DOHH2 (cell line): Measurements from ENCODE around the gene NCR2.

Source experiments
- H3F3A ChIP-seq: fragments of 200-600 bp; sonication (generic), shearing (Covaris generic); 2 replicates; pipeline ENCODE4 v1.6.0; 2016; ENCODE audit warnings: antibody characterized with exemption, mild to moderate bottlenecking; ENCODE audit not compliant: control insufficient read depth, insufficient read depth
- H3K27ac ChIP-seq: fragments of 200-600 bp; sonication (generic); 2 replicates; pipeline ENCODE4 v1.5.1; 2014; ENCODE audit warnings: low read depth, mild to moderate bottlenecking, low read length, moderate library complexity
- H3K27me3 ChIP-seq: fragments of 200-600 bp; sonication (generic); 2 replicates; pipeline ENCODE4 v1.6.1; 2014; ENCODE audit warnings: mild to moderate bottlenecking, low read length, mixed read lengths; ENCODE audit not compliant: control insufficient read depth
- H3K36me3 ChIP-seq: fragments of 200-600 bp; sonication (generic); 2 replicates; pipeline ENCODE4 v1.6.1; 2014; ENCODE audit warnings: mild to moderate bottlenecking, low read length, moderate library complexity, mixed read lengths; ENCODE audit not compliant: control insufficient read depth
- H3K4me1 ChIP-seq: fragments of 200-600 bp; sonication (generic); 2 replicates; pipeline ENCODE4 v1.6.1; 2014; ENCODE audit warnings: mild to moderate bottlenecking, low read length, mixed read lengths; ENCODE audit not compliant: control insufficient read depth
- H3K4me2 ChIP-seq: fragments of 200-600 bp; sonication (generic); 2 replicates; pipeline ENCODE4 v1.6.0; 2014; ENCODE audit warnings: mild to moderate bottlenecking, low read length, moderate library complexity
- H3K4me3 ChIP-seq: fragments of 200-600 bp; sonication (generic); 2 replicates; pipeline ENCODE4 v1.5.1; 2014; ENCODE audit warnings: mild to moderate bottlenecking, low read length, mixed read lengths
- H3K79me2 ChIP-seq: fragments of 200-600 bp; sonication (generic); 2 replicates; pipeline ENCODE4 v1.6.1; 2014; ENCODE audit warnings: mild to moderate bottlenecking, low read length, mixed read lengths; ENCODE audit not compliant: control insufficient read depth
- H3K9me2 ChIP-seq: fragments of 200-600 bp; sonication (generic); replicated peaks from 2 replicates; pipeline ENCODE4 v1.6.1; 2014; ENCODE audit warnings: mild to moderate bottlenecking, low read length, mixed read lengths; ENCODE audit not compliant: control insufficient read depth
- H3K9me3 ChIP-seq: fragments of 200-600 bp; sonication (generic); 2 replicates; pipeline ENCODE4 v1.6.1; 2014; ENCODE audit warnings: antibody characterized with exemption, low read length, mixed read lengths; ENCODE audit not compliant: control insufficient read depth, insufficient read depth
- H4K20me1 ChIP-seq: fragments of 200-600 bp; sonication (generic); 2 replicates; pipeline ENCODE4 v1.6.0; 2014; ENCODE audit warnings: low read depth, mild to moderate bottlenecking, antibody characterized with exemption, low read length, moderate library complexity; ENCODE audit not compliant: control insufficient read depth, insufficient read depth
- CTCF ChIP-seq: fragments of 200-600 bp; sonication (generic); IDR thresholded peaks from one replicate; pipeline ENCODE4 v1.5.1; 2014; ENCODE audit warnings: antibody characterized with exemption, mild to moderate bottlenecking, low read depth, low read length; ENCODE audit not compliant: poor library complexity, severe bottlenecking
- EZH2phosphoT487 ChIP-seq: fragments of 200-600 bp; sonication (generic); IDR thresholded peaks from 2 replicates; pipeline ENCODE4 v1.6.1; 2017; ENCODE audit warnings: borderline replicate concordance, mild to moderate bottlenecking, antibody characterized with exemption, low read length, moderate library complexity, mixed read lengths

Gene NCR2

GRCh38 chr6:41367061-41367460 is 31.7 kb downstream of the NCR2 start:
- H3K4me3 ChIP-seq, result no peak overlapping the region
- no peaks in the 10 kb centered on the region for H4K20me1 ChIP-seq
- H3K36me3 ChIP-seq, result no peaks in the 10 kb centered on the region
- no peaks in the 10 kb centered on the region for H3F3A ChIP-seq
- no peaks in the 10 kb centered on the region for H3K9me3 ChIP-seq
- TF ChIP-seq CTCF (no peak), EZH2phosphoT487 (no peak)
- H3K4me2 ChIP-seq, result no peak overlapping the region
- H3K79me2 ChIP-seq, result no peaks in the 10 kb centered on the region
- peaks cover 28% of the 10 kb centered on the region for H3K27me3 ChIP-seq
- no peak overlapping the region for H3K27ac ChIP-seq
- H3K4me1 ChIP-seq, result no peaks in the 10 kb centered on the region
- H3K9me2 ChIP-seq, result no peaks in the 10 kb centered on the region

GRCh38 chr6:41367700-41368099 is 32.3 kb downstream of the NCR2 start:
- H3K4me2 ChIP-seq, result no peak overlapping the region
- TF ChIP-seq EZH2phosphoT487 (no peak), CTCF (peak; percentile 50)
- H3K27ac ChIP-seq, result no peak overlapping the region
- no peak overlapping the region for H3K4me3 ChIP-seq
- peaks cover 31% of the 10 kb centered on the region for H3K27me3 ChIP-seq
- H3K4me1 ChIP-seq, result no peaks in the 10 kb centered on the region
- no peaks in the 10 kb centered on the region for H3F3A ChIP-seq
- no peaks in the 10 kb centered on the region for H3K9me2 ChIP-seq
- H3K9me3 ChIP-seq, result no peaks in the 10 kb centered on the region
- H3K79me2 ChIP-seq, result no peaks in the 10 kb centered on the region
- no peaks in the 10 kb centered on the region for H3K36me3 ChIP-seq
- H4K20me1 ChIP-seq, result no peaks in the 10 kb centered on the region

GRCh38 chr6:41370488-41371111 is 35.2 kb downstream of the NCR2 start:
- H3K4me3 ChIP-seq, result no peak overlapping the region
- H3K9me2 ChIP-seq, result no peaks in the 10 kb centered on the region
- no peaks in the 10 kb centered on the region for H3F3A ChIP-seq
- no peak overlapping the region for H3K27ac ChIP-seq
- H3K79me2 ChIP-seq, result no peaks in the 10 kb centered on the region
- no peaks in the 10 kb centered on the region for H3K9me3 ChIP-seq
- no peaks in the 10 kb centered on the region for H3K4me1 ChIP-seq
- H3K4me2 ChIP-seq, result no peak overlapping the region
- H3K27me3 ChIP-seq, result peaks cover 54% of the 10 kb centered on the region
- TF ChIP-seq EZH2phosphoT487 (no peak), CTCF (no peak)
- no peaks in the 10 kb centered on the region for H4K20me1 ChIP-seq
- H3K36me3 ChIP-seq, result no peaks in the 10 kb centered on the region
